ENCODE results near the gene ACACB. TPM values are rescaled to one million over a fixed set of nuclear protein-coding genes. Genes with fewer than 3 reads are reported as not detected.
A peak's percentile ranks its signal among the peaks of the same experiment; 100 is the strongest.

Gene ACACB
- polyA plus RNA-seq, 10 donors: 4.6 to 13.3 (median 7.9) TPM

GRCh38 chr12:109109746-109110350 lies 6.5 kb upstream of the ACACB start:
- peak in 1 of 3 donors; percentile 27 for DNase-seq

- peak; percentile 77 to 96 (median 91) for DNase-seq
Measured at GRCh38 chr12:109110988-109111495, 5.3 kb upstream of the ACACB start.

GRCh38 chr12:109112720-109113465 lies 3.5 kb upstream of the ACACB start:
- no peak for DNase-seq

GRCh38 chr12:109113661-109114321 lies 2.6 kb upstream of the ACACB start:
- DNase-seq: no peak

GRCh38 chr12:109114644-109115043 lies 1.7 kb upstream of the ACACB start:
- DNase-seq: no peak

- DNase-seq: no peak
Measured at GRCh38 chr12:109115404-109115757, 1.0 kb upstream of the ACACB start.

GRCh38 chr12:109116611-109116949 lies 193 bp downstream of the ACACB start:
- DNase-seq: no peak

GRCh38 chr12:109120095-109120494 lies 3.7 kb downstream of the ACACB start:
- no peak for DNase-seq

GRCh38 chr12:109120557-109120956 lies 4.2 kb downstream of the ACACB start:
- no peak for DNase-seq

GRCh38 chr12:109121346-109121880 lies 5.0 kb downstream of the ACACB start:
- no peak for DNase-seq

GRCh38 chr12:109124878-109125648 lies 8.7 kb downstream of the ACACB start:
- DNase-seq: no peak

- DNase-seq: no peak
Measured at GRCh38 chr12:109125791-109126190, 9.4 kb downstream of the ACACB start.

GRCh38 chr12:109126784-109127183 lies 10.4 kb downstream of the ACACB start:
- peak in 2 of 3 donors; percentile 46 to 73 for DNase-seq

- DNase-seq: no peak
Measured at GRCh38 chr12:109127533-109128242, 11.3 kb downstream of the ACACB start.

- DNase-seq: no peak
Measured at GRCh38 chr12:109130297-109131153, 14.1 kb downstream of the ACACB start.

- DNase-seq: peak in 2 of 3 donors; percentile 22 to 26
Measured at GRCh38 chr12:109131154-109132050, 15.0 kb downstream of the ACACB start.

GRCh38 chr12:109134186-109134917 lies 18.0 kb downstream of the ACACB start:
- no peak for DNase-seq

GRCh38 chr12:109137055-109137454 lies 20.7 kb downstream of the ACACB start:
- no peak for DNase-seq

Data from muscle of back (tissue), 11 donors.